SHP77 (cell line): ENCODE measurements around the gene RBM6.
"Not testable (repeated sequence)": the region's sequence is repeated elsewhere in the genome, so short reads cannot be mapped to it uniquely, and the experiment has no call there.

Experiments used
- DNase-seq, 2 experiments: peaks; one replicate each; lab custom pipeline; 2025; lab: John Stamatoyannopoulos, UW

RBM6 gene

GRCh38 chr3:49992326-49992725, 52.4 kb downstream of the RBM6 start:
- no peak for DNase-seq

DNA sequence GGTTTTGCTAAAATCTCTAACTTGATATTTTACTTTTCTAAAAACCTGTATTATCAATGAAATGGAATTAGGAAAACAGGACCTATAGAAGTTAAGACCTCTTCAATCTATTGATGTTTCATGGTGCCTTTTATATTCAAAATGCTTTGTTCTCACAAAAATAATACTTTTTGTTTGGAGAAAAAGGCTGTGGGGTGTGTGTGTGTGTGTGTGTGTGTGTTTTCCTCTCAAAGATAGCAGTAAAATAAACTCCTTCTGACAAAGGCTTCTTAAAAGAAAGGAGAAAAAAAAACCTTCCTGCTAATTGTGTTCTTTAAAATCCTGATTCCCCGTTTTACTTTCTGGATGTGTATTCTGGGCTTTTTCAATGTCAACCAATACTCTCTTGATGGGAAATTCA, 54.5 kb downstream of the RBM6 start:
- DNase-seq: no peak

DNA sequence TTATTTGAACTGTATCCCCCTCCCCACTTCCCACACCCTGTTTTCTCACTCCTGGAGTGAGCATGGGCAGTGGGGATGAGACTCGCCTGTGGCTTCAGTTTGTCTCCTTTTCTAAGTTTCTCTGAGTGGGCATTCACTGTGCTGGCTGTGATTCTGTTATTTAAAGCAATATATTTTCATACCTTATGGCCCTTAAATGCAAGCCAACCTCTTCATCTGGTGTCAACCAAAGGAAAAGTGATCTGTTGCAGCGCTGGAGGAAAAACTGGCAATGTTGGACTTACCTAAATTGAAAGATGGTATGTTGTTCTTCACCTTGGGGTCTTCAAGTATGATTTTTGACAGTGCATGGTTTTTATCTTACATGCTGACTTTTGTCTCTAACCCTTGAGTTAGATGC, 56.1 kb downstream of the RBM6 start:
- DNase-seq: no peak

GRCh38 chr3:49997862-49998261, 57.9 kb downstream of the RBM6 start:
- no peak for DNase-seq

- DNase-seq: no peak
Measured at GRCh38 chr3:49998326-49998725, 58.4 kb downstream of the RBM6 start.

DNA sequence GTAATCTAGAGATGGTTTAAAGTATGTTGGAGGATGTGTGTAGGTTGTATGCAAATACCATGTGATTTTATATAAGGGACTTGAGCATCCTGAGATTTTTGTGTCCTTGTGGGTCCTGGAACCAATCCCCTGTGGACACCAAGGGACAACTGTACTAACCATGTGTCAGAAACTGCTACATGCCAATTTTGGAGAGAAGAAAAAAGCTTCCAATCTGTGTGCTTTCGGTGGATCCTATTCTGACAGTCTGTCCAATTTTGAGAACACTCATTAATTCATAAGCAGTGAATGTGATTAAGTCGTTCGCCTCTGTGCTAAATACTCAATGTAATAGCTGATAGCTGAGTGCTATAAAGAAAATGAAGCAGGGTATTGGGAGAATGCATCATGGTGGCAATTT, 61.6 kb downstream of the RBM6 start:
- DNase-seq: no peak

GRCh38 chr3:50003216-50003615, 63.3 kb downstream of the RBM6 start:
- DNase-seq: no peak

DNA sequence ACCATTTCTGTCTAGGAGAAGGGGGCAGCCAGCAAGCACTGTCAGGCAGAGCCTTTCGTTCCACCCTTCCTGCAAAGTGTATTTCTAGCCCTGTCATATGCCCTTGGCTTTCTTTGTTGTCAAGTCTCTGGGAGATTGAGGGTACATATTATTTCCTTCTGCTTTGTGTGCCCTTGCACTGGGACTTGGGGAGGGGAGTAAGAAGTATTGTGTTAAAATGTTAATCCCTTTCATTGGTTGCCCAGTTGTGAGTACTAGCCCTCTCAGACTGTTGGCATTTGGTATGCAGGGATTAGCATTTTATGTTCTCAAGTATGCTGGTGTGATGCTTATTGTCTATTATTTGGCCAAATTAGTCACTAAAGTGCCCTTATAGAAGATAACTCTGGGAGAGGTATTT, 63.9 kb downstream of the RBM6 start:
- DNase-seq: no peak

DNA sequence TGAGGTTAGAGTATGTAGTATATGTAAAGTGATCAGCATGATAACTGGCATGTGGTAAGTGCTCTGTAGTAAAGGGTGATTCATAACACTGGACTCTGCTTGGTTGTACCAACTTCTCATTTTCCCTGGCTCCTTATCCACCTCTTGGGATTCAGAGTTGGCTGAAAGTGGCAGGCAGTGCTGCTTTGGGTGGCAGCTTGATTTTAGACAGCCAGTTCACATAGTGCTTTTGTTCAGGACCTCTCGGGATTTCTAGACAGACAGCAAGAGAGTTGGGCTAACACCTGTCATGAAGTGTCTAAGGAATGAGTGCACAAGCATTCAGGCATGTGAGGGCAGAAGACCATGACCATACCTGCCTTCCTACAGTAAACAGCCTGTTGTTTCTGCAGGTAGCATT, 69.0 kb downstream of the RBM6 start:
- no peak for DNase-seq

GRCh38 chr3:50010959-50011358, 71.0 kb downstream of the RBM6 start:
- no peak for DNase-seq

GRCh38 chr3:50015918-50016317, 76.0 kb downstream of the RBM6 start:
- no peak for DNase-seq

DNA sequence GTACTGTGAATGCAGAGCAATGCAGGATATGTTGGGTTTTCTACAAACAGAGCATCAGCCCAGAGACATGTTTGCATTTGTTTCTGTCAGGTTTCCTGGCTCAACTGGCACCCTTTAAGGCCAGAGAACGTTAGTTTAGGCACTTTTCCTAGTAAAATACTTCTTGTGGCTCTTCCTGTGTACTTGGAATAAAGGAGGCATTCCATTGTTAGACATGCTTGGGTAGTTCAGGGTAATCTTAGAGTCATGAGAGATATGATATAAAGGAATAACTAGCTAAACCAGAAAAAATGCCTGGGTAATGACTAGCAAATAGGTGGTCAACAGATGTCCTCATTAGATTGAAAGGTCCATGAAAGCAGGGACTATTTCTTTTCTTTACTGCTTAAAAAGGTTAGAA, 88.4 kb downstream of the RBM6 start:
- DNase-seq: no peak

GRCh38 chr3:50031201-50031600, 91.3 kb downstream of the RBM6 start:
- DNase-seq: not testable (repeated sequence)

DNA sequence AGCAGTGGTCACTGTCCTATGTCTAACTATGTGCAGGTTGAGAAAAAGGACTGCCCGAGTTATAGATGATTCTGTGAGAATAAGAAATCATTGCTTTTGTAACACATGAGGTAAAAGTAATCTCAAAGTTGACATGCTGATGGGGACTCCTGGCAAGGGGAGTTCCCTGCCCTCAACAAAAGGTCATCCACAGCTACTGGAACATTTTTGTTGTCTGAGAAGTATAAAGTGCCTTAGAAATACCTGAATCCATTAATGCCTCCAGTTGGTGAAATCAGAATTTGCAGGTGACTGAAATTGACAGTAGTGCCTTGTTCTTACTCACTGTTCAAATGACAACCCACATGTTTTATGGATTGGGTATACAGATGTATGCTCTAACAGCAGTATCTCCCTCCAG, 105.0 kb downstream of the RBM6 start:
- DNase-seq: no peak

- no peak for DNase-seq
Measured at GRCh38 chr3:50047426-50047825, 107.5 kb downstream of the RBM6 start.

DNA sequence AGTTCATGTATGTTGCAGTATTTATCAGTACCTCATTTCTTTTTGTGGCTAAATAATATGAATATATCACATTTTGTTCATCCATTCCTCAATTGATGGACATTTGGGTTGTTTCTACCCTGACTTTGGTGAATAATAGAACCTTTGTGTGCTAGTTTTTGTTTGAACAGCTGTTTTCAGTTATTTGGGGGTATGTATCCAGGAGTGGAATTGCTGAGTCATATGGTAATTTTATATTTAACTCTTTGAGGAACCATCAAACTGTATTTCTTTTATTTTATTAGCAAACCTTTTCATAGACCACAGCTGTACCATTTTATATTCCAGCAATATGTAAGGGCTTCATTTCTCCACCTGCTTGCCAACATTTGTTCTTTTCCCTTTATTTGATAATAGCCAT, 110.4 kb downstream of the RBM6 start:
- DNase-seq: peak; percentile 14 to 42

DNA sequence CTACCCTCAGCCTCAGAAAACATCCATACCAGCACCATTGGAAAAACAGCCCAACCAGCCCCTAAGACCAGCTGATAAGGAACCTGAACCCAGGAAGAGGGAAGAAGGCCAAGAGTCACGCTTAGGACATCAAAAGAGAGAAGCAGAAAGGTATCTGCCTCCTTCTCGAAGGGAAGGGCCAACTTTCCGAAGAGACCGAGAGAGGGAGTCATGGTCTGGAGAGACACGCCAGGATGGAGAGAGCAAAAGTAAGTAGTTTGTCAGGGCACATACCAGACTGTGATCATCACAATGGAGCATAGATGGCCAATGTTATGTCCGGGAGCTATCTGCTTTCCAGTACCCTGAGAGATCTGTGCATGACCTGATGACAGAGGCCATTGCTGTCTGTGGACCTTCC, 117.8 kb downstream of the RBM6 start:
- no peak for DNase-seq

DNA sequence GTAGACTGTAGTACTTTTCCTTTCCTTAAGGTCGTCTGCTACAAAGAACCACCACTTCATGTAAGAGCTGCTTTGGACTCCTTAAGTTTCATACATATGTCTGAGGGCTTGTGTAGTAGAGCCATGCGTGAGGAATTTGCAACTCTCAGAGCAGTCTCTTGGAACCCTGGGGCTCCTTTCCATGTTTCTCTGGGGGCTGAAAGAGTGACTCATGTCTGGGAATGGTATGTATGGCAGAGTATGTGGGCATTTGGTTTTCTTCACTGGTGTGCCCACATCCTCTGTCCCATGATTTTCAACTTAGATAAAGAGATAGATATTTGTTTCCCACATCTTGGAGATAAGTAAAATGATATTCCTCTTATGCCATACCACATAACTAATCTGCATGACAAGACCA, 128.2 kb downstream of the RBM6 start:
- DNase-seq: no peak

- DNase-seq: no peak
Measured at GRCh38 chr3:50078091-50078490, 138.1 kb downstream of the RBM6 start.

DNA sequence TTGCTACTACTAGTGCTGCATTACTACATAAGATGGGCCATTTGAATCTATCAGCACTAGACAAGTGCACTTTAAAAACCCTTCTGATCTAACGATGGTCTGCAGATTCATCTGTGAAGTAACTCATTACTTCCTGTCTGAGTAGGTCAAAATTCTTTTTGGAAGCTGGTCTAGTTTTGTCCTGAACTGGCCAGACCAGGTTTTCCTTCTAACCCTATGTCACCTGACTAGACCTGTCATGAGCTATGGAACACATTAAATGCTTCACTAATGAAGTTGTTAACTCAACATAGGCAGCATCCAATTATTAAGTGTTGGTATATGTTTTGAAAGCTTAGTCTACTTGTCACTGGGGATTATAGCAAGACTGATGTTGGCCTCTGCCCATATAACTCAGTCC, 138.7 kb downstream of the RBM6 start:
- no peak for DNase-seq

DNA sequence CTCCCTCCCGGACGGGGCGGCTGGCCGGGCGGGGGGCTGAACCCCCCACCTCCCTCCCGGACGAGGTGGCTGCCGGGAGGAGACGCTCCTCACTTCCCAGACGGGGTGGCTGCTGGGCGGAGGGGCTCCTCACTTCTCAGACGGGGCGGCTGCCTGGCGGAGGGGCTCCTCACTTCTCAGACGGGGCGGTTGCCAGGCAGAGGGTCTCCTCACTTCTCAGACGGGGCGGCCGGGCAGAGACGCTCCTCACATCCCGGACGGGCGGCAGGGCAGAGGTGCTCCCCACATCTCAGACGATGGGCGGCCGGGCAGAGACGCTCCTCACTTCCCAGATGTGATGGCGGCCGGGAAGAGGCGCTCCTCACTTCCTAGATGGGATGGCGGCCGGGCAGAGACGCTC, 145.0 kb downstream of the RBM6 start:
- not testable (repeated sequence) for DNase-seq

DNA sequence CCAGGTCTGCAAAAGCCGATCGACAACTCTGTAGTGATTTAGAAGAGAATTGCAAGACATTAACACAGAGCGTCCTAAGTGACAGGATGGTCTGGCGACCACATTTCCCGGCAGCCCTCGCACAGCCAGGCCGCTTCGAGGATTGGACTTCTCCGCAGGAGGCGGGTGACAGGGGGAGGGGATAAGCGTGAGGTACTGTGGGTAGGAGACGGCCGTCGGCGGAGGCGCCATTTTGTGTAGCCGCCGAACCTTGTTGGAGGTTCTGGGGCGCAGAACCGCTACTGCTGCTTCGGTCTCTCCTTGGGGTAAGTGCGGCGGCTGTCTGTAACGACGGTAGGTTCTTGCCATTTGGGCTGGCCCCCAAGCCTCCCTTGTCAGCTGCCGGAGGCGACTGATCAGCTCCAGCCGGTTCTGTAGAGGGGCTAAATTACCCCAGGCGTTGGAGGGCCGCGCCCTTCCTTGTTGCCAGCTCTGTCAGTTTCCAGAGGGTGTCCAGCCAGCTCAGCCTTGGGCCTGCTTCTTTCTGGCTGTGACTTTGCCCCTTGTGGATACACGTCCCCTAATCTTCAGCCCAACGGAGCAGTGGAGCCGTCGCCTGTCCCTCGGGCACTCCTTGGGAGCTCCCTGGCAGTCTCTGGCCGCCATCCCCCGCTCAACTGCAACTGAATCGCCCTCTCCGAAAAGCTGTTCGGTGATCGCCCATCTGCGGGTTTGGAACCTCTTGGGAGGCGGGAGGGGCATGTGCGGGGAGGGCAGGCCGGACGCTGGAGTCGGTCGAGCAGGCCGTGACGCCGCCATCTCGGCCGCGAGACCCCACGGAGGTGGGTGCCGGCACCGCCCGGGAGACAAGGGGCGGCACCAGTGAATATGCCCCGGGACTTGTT, 149.0 kb downstream of the RBM6 start, which contains the start of gene RBM5:
Gene RBM5 (plus strand): TSS at position 195 of the 884 bp plus-strand sequence. CDS start 1,516 bp downstream, outside the sequence.
- peak; percentile 88 to 91 for DNase-seq

GRCh38 chr3:50089609-50089945, 149.6 kb downstream of the RBM6 start:
- no peak for DNase-seq

- DNase-seq: no peak
Measured at GRCh38 chr3:50090984-50091383, 151.0 kb downstream of the RBM6 start.
